GM12891 (cell line): ENCODE results near the gene FOSL2.

Experiments used
- POLR2A ChIP-seq: IDR thresholded peaks from 2 replicates; pipeline ENCODE4 v1.6.1; 2011; ENCODE audit warnings: low read depth, low read length, control low read depth
- SPI1 ChIP-seq: IDR thresholded peaks from 2 replicates; pipeline ENCODE4 v1.6.1; 2011; ENCODE audit warnings: low read depth, low read length, control low read depth

GRCh38 chr2:28444956-28445355 lies 52.3 kb downstream of the FOSL2 start:
- TF ChIP-seq SPI1 (no peak), POLR2A (no peak)
